ENCODE data around the gene C2orf76.
"Not testable (repeated sequence)": the region's sequence is repeated elsewhere in the genome, so short reads cannot be mapped to it uniquely, and the experiment has no call there.

Gene C2orf76

GRCh38 chr2:119292226-119292625 lies 74.4 kb downstream of the C2orf76 start:
- DNase-seq = no peak

GRCh38 chr2:119291588-119292167 lies 75.0 kb downstream of the C2orf76 start:
- DNase-seq = no peak

- DNase-seq = peak; percentile 59
Observed at GRCh38 chr2:119290859-119291587, 75.6 kb downstream of the C2orf76 start.

GRCh38 chr2:119289642-119290041 lies 77.0 kb downstream of the C2orf76 start:
- DNase-seq = no peak

- DNase-seq = no peak
Observed at GRCh38 chr2:119289093-119289492, 77.5 kb downstream of the C2orf76 start.

- DNase-seq = no peak
Observed at GRCh38 chr2:119288576-119288975, 78.1 kb downstream of the C2orf76 start.

- no peak for DNase-seq
Observed at GRCh38 chr2:119286661-119287060, 80.0 kb downstream of the C2orf76 start.

- no peak for DNase-seq
Observed at GRCh38 chr2:119283873-119284331, 82.7 kb downstream of the C2orf76 start.

GRCh38 chr2:119282996-119283511 lies 83.6 kb downstream of the C2orf76 start:
- no peak for DNase-seq

- no peak for DNase-seq
Observed at GRCh38 chr2:119282146-119282995, 84.3 kb downstream of the C2orf76 start.

GRCh38 chr2:119280680-119281079 lies 86.0 kb downstream of the C2orf76 start:
- DNase-seq = no peak

- DNase-seq = no peak
Observed at GRCh38 chr2:119279666-119280065, 87.0 kb downstream of the C2orf76 start.

GRCh38 chr2:119278946-119279345 lies 87.7 kb downstream of the C2orf76 start:
- no peak for DNase-seq

- DNase-seq = not testable (repeated sequence)
Observed at GRCh38 chr2:119278385-119278784, 88.2 kb downstream of the C2orf76 start.

- no peak for DNase-seq
Observed at GRCh38 chr2:119276864-119277263, 89.8 kb downstream of the C2orf76 start.

- no peak for DNase-seq
Observed at GRCh38 chr2:119267604-119268003, 99.0 kb downstream of the C2orf76 start.

GRCh38 chr2:119266091-119266589 lies 100.5 kb downstream of the C2orf76 start:
- no peak for DNase-seq

GRCh38 chr2:119265693-119266066 lies 101.0 kb downstream of the C2orf76 start:
- DNase-seq = no peak

GRCh38 chr2:119264781-119265692 lies 101.6 kb downstream of the C2orf76 start:
- DNase-seq = no peak

GRCh38 chr2:119263656-119264055 lies 103.0 kb downstream of the C2orf76 start:
- no peak for DNase-seq

- DNase-seq = no peak
Observed at GRCh38 chr2:119263025-119263424, 103.6 kb downstream of the C2orf76 start.

Measured in NCI-H510A (cell line).